HepG2 (cell line): Measurements from ENCODE around the gene RIPOR3.

ENCODE experiments used
- NBN ChIP-seq: fragments of 450-650 bp; conservative IDR thresholded peaks from 2 replicates; pipeline ENCODE4 v1.6.1; 2017
- POLR2A ChIP-seq, 2 experiments: IDR thresholded peaks; 2 replicates each; pipeline ENCODE4 v1.6.1; 2011; ENCODE audit warnings: low read depth in 2 of 2, low read length in 2 of 2, mild to moderate bottlenecking in 1 of 2, moderate library complexity in 1 of 2; ENCODE audit not compliant: insufficient read depth in 1 of 2
- SNRNP70 ChIP-seq: fragments of 200-400 bp; formaldehyde crosslinking; IDR thresholded peaks from 2 replicates; pipeline ENCODE4 v1.6.1; 2017; ENCODE audit warnings: mild to moderate bottlenecking, low read depth, low read length, moderate library complexity
- THRA ChIP-seq: sonication (generic); formaldehyde crosslinking; IDR thresholded peaks from 2 replicates; pipeline ENCODE4 v1.4.0; 2020; ENCODE audit warnings: missing genetic modification reagents, borderline replicate concordance
- ZNF775 ChIP-seq: sonication (generic); formaldehyde crosslinking; IDR thresholded peaks from 2 replicates; pipeline ENCODE4 v1.4.0; 2020; ENCODE audit warnings: missing genetic modification reagents, mild to moderate bottlenecking, moderate library complexity, borderline replicate concordance
- ZSCAN30 ChIP-seq: sonication (generic); formaldehyde crosslinking; IDR thresholded peaks from 2 replicates; pipeline ENCODE4 v1.5.0; 2020; ENCODE audit warnings: mild to moderate bottlenecking, missing genetic modification reagents
- TF ChIP-seq, protein P1 (sequence below): IDR thresholded peaks from 2 replicates; pipeline ENCODE4 v1.6.1; 2016; ENCODE audit warnings: low read depth, borderline replicate concordance
- TF ChIP-seq, protein P2 (sequence below): sonication (generic); formaldehyde crosslinking; IDR thresholded peaks from 2 replicates; pipeline ENCODE4 v1.5.0; 2020; ENCODE audit warnings: missing genetic modification reagents

DNA sequence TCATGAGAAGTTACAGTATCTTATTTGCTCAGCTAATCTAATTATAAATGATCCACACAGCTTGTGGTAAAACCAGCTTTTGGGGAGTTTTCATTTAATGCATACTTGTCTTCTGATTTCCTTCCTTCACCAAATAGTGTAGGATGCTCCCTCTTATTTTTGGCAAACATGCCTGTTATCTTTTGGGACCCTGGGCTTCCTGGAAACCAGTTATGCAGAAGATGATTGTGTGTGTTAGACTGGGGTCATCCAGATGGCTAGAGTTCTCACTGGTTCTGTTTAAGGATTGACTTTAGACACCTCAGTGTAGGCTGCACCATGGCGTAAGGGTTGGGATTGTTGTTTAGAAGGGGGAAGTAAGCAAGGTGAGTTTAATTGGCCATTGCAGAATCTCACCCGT, 119.9 kb downstream of the RIPOR3 start:
- no peak for TF ChIP-seq THRA (CRISPR knock-in tag)
- TF ChIP-seq, protein P1, sequence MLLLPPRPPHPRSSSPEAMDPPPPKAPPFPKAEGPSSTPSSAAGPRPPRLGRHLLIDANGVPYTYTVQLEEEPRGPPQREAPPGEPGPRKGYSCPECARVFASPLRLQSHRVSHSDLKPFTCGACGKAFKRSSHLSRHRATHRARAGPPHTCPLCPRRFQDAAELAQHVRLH (CRISPR knock-in tag) = no peak
- TF ChIP-seq, protein P2, sequence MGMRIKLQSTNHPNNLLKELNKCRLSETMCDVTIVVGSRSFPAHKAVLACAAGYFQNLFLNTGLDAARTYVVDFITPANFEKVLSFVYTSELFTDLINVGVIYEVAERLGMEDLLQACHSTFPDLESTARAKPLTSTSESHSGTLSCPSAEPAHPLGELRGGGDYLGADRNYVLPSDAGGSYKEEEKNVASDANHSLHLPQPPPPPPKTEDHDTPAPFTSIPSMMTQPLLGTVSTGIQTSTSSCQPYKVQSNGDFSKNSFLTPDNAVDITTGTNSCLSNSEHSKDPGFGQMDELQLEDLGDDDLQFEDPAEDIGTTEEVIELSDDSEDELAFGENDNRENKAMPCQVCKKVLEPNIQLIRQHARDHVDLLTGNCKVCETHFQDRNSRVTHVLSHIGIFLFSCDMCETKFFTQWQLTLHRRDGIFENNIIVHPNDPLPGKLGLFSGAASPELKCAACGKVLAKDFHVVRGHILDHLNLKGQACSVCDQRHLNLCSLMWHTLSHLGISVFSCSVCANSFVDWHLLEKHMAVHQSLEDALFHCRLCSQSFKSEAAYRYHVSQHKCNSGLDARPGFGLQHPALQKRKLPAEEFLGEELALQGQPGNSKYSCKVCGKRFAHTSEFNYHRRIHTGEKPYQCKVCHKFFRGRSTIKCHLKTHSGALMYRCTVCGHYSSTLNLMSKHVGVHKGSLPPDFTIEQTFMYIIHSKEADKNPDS (CRISPR knock-in tag) = no peak
- no peak for TF ChIP-seq ZNF775
- no peak for TF ChIP-seq NBN
- no peak for TF ChIP-seq ZSCAN30 (CRISPR knock-in tag)
- TF ChIP-seq SNRNP70 = no peak
- no peak for TF ChIP-seq POLR2A (IDR thresholded peaks at IDR 0.05; ENCODE audit: insufficient read depth in 1 of 2, low read depth in 2 of 2, low read length in 2 of 2)
